WTC11 (cell line): ENCODE measurements around the gene UTP4. TPM values are rescaled to one million over a fixed set of nuclear protein-coding genes. Genes with fewer than 3 reads are reported as not detected.
A peak's percentile ranks its signal among the peaks of the same experiment; 100 is the strongest.
"Not testable (repeated sequence)": the region's sequence is repeated elsewhere in the genome, so short reads cannot be mapped to it uniquely, and the experiment has no call there.

ENCODE experiments used
- ATAC-seq: fragments of 200-7000 bp; cut with Tn5 transposase; 2 replicates; pipeline ENCODE4 v1.10.0; 2021; ENCODE audit warnings: mild to moderate bottlenecking, moderate library complexity
- CTCF ChIA-PET: fragments of 300-600 bp; sonication (Branson Sonifier 250); formaldehyde crosslinking; loops from one replicate; lab custom pipeline; 2021; ENCODE audit warnings: antibody characterized with exemption; lab: Charles Lee
- POLR2A ChIA-PET: fragments of 350-600 bp; sonication (Branson Sonifier 250); formaldehyde crosslinking; loops from one replicate; lab custom pipeline; 2021; ENCODE audit warnings: antibody characterized with exemption; lab: Charles Lee
- DNase-seq: peaks from one replicate; pipeline ENCODE4 v3.0.0; 2021; ENCODE audit warnings: low spot score
- H3K27ac Mint-ChIP-seq: 2 replicates; pipeline ENCODE4 v1.8.0; 2021; ENCODE audit warnings: mixed read lengths
- H3K27me3 Mint-ChIP-seq: 2 replicates; pipeline ENCODE4 v1.8.0; 2021; ENCODE audit warnings: low read depth, mild to moderate bottlenecking, moderate library complexity, mixed read lengths
- H3K36me3 Mint-ChIP-seq: 2 replicates; pipeline ENCODE4 v1.8.0; 2021; ENCODE audit warnings: mixed read lengths
- H3K4me1 Mint-ChIP-seq: 2 replicates; pipeline ENCODE4 v1.8.0; 2022; ENCODE audit warnings: mixed read lengths
- H3K4me3 Mint-ChIP-seq: 2 replicates; pipeline ENCODE4 v1.8.0; 2021; ENCODE audit warnings: mild to moderate bottlenecking, moderate library complexity, mixed read lengths
- H3K9me3 Mint-ChIP-seq: 2 replicates; pipeline ENCODE4 v1.8.0; 2021; ENCODE audit warnings: mixed read lengths
- ATF1 ChIP-seq: sonication (generic); formaldehyde crosslinking; IDR thresholded peaks from 2 replicates; pipeline ENCODE4 v1.8.1; 2023; ENCODE audit warnings: mild to moderate bottlenecking, moderate library complexity, missing genetic modification reagents
- ATF6 ChIP-seq: sonication (generic); formaldehyde crosslinking; IDR thresholded peaks from 2 replicates; pipeline ENCODE4 v1.8.1; 2023; ENCODE audit warnings: mild to moderate bottlenecking, missing genetic modification reagents
- NR2C2 ChIP-seq: sonication (generic); formaldehyde crosslinking; IDR thresholded peaks from 2 replicates; pipeline ENCODE4 v1.8.0; 2022; ENCODE audit warnings: mild to moderate bottlenecking, missing genetic modification reagents
- STAT6 ChIP-seq: sonication (generic); formaldehyde crosslinking; conservative IDR thresholded peaks from 2 replicates; pipeline ENCODE4 v1.8.1; 2023; ENCODE audit warnings: mild to moderate bottlenecking, low read depth, missing genetic modification reagents, moderate library complexity
- TEAD1 ChIP-seq: sonication (generic); formaldehyde crosslinking; IDR thresholded peaks from 2 replicates; pipeline ENCODE4 v1.8.0; 2022; ENCODE audit warnings: mild to moderate bottlenecking, missing genetic modification reagents
- TP53 ChIP-seq: sonication (generic); formaldehyde crosslinking; IDR thresholded peaks from 2 replicates; pipeline ENCODE4 v1.8.1; 2023; ENCODE audit warnings: mild to moderate bottlenecking, missing genetic modification reagents
- ZMAT4 ChIP-seq: fragments of 250-450 bp; sonication (Bioruptor Pico); IDR thresholded peaks from 2 replicates; pipeline ENCODE4 v1.9.0; 2021; ENCODE audit warnings: mild to moderate bottlenecking
- ZNF232 ChIP-seq: sonication (generic); formaldehyde crosslinking; IDR thresholded peaks from 2 replicates; pipeline ENCODE4 v1.8.0; 2022; ENCODE audit warnings: mild to moderate bottlenecking, missing genetic modification reagents
- ZNF263 ChIP-seq: sonication (generic); formaldehyde crosslinking; IDR thresholded peaks from 2 replicates; pipeline ENCODE4 v1.8.1; 2022; ENCODE audit warnings: low read depth, mild to moderate bottlenecking, moderate library complexity, missing genetic modification reagents
- ZNF396 ChIP-seq: fragments of 250-450 bp; sonication (Bioruptor Pico); IDR thresholded peaks from 2 replicates; pipeline ENCODE4 v1.8.0; 2021; ENCODE audit warnings: mild to moderate bottlenecking, moderate library complexity, borderline replicate concordance
- total RNA-seq: library from RNA; stranded (reverse); gene quantifications from 3 replicates; pipeline ENCODE4 v1.2.3, GENCODE V29; 2021
- TF ChIP-seq, protein P1 (sequence below): sonication (generic); formaldehyde crosslinking; IDR thresholded peaks from 2 replicates; pipeline ENCODE4 v1.8.1; 2023; ENCODE audit warnings: mild to moderate bottlenecking, missing genetic modification reagents, borderline replicate concordance
- TF ChIP-seq, protein P2 (sequence below): sonication (generic); formaldehyde crosslinking; IDR thresholded peaks from 2 replicates; pipeline ENCODE4 v1.8.1; 2023; ENCODE audit warnings: mild to moderate bottlenecking, missing genetic modification reagents, moderate library complexity

Gene UTP4
- total RNA-seq, 1 experiment from 2014 or later = 85.7 TPM

DNA sequence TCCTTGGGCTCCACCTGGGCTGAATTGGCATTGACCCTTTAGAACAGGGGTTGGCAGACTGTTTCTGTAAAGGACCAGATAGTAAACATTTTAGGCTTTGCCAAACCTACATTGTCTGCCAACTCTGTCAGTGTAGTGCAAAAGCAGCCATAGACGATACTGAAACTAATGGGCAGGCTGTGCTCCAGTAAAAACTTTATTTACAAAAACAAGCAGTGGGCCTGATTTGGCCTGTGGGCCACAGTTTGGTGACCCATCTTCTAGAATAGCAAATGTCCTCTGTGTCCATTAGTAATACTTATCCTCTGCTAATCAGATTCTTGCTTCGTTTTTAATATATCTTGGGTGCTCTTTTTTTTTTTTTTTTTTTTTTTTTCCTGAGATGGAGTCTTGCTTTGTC is 6.2 kb downstream of the UTP4 start (continued):
- TF ChIP-seq, protein P1, sequence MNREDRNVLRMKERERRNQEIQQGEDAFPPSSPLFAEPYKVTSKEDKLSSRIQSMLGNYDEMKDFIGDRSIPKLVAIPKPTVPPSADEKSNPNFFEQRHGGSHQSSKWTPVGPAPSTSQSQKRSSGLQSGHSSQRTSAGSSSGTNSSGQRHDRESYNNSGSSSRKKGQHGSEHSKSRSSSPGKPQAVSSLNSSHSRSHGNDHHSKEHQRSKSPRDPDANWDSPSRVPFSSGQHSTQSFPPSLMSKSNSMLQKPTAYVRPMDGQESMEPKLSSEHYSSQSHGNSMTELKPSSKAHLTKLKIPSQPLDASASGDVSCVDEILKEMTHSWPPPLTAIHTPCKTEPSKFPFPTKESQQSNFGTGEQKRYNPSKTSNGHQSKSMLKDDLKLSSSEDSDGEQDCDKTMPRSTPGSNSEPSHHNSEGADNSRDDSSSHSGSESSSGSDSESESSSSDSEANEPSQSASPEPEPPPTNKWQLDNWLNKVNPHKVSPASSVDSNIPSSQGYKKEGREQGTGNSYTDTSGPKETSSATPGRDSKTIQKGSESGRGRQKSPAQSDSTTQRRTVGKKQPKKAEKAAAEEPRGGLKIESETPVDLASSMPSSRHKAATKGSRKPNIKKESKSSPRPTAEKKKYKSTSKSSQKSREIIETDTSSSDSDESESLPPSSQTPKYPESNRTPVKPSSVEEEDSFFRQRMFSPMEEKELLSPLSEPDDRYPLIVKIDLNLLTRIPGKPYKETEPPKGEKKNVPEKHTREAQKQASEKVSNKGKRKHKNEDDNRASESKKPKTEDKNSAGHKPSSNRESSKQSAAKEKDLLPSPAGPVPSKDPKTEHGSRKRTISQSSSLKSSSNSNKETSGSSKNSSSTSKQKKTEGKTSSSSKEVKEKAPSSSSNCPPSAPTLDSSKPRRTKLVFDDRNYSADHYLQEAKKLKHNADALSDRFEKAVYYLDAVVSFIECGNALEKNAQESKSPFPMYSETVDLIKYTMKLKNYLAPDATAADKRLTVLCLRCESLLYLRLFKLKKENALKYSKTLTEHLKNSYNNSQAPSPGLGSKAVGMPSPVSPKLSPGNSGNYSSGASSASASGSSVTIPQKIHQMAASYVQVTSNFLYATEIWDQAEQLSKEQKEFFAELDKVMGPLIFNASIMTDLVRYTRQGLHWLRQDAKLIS (CRISPR knock-in tag) = no peak
- TF ChIP-seq ZNF232 (CRISPR knock-in tag) = no peak
- no peak for TF ChIP-seq ATF6 (CRISPR knock-in tag)
- no peak for TF ChIP-seq TEAD1 (CRISPR knock-in tag)

GRCh38 chr16:69139464-69139863 is 7.0 kb downstream of the UTP4 start:
- CTCF ChIA-PET = interaction anchor here (0.6 to 1.9 kb wide), 2 partner anchors 11 to 906 kb away, joined by 3 to 5 read pairs; no protein-coding TSS in a partner anchor
- H3K4me3 Mint-ChIP-seq, H3K9me3 Mint-ChIP-seq, H3K27me3 Mint-ChIP-seq, H3K27ac Mint-ChIP-seq, H3K4me1 Mint-ChIP-seq, POLR2A ChIA-PET, ATAC-seq, DNase-seq: not testable (repeated sequence)
- H3K36me3 Mint-ChIP-seq = peaks cover 71% of the 10 kb centered on the region

- Mint-ChIP-seq H3K4me1 (no peaks in the 10 kb centered on the region), H3K27me3 (no peaks in the 10 kb centered on the region), H3K27ac (peak overlapping the region; percentile 54; the same call in 1 of the 2 replicates), H3K4me3 (no peak overlapping the region), H3K36me3 (peaks cover 78% of the 10 kb centered on the region), H3K9me3 (no peaks in the 10 kb centered on the region)
- TF ChIP-seq ZNF263 (CRISPR knock-in tag) (no peak), TP53 (no peak), ZNF396 (no peak), NR2C2 (CRISPR knock-in tag) (no peak), ZMAT4 (CRISPR knock-in tag) (no peak), ATF1 (CRISPR knock-in tag) (no peak), STAT6 (CRISPR knock-in tag) (no peak)
- TF ChIP-seq, protein P2, sequence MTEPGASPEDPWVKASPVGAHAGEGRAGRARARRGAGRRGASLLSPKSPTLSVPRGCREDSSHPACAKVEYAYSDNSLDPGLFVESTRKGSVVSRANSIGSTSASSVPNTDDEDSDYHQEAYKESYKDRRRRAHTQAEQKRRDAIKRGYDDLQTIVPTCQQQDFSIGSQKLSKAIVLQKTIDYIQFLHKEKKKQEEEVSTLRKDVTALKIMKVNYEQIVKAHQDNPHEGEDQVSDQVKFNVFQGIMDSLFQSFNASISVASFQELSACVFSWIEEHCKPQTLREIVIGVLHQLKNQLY (CRISPR knock-in tag) = no peak
- ChIA-PET CTCF (interaction anchor here (1.9 kb wide), 1 partner anchor 9 kb away, joined by 5 read pairs; no protein-coding TSS in a partner anchor), POLR2A (interaction anchor here (0.7 kb wide), 1 partner anchor 263 kb away, joined by 3 read pairs; no protein-coding TSS in a partner anchor)
- no peak for DNase-seq
- no peak for ATAC-seq
Observed at GRCh38 chr16:69141014-69141413, 8.6 kb downstream of the UTP4 start.
